Measurements from ENCODE around the gene PCCA.
"Not testable (repeated sequence)": the region's sequence is repeated elsewhere in the genome, so short reads cannot be mapped to it uniquely, and the experiment has no call there.

PCCA gene

DNA sequence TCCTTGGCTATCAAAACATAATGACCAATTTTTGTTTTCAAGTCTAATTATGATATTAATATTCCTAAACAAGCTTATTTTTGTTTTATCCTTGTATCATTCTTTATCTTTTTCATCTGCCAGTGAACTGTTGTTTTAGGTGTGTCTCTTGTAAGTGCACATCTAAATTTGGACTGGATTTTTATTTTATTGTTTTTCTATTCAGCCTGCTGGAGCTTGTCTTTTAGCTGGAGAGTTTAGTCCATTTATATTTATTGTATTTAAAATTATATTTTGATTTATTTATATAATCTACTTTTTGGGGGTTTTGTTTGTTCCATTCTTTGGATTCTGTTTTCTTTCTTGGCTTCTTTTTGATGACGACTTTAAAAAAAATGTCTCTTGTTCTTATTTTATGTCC lies 159.0 kb downstream of the PCCA start:
- no peak for DNase-seq

DNA sequence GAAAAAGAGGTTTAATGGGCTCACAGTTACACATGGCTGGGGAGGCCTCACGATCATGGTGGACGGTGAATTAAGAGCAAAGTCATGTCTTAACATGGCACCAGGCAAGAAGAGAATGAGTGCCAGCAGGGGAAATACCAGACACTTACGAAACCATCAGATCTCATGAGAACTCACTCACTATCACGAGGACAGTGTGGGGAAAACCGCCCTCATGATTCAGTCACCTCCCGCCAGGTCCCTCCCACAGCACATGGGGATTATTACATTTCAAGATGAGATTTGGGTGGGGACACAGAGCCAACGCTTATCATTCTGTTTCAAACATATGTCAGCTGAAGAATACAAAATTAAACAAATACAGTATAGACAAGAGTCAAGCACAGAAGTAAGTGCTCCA lies 165.1 kb downstream of the PCCA start:
- no peak for DNase-seq

DNA sequence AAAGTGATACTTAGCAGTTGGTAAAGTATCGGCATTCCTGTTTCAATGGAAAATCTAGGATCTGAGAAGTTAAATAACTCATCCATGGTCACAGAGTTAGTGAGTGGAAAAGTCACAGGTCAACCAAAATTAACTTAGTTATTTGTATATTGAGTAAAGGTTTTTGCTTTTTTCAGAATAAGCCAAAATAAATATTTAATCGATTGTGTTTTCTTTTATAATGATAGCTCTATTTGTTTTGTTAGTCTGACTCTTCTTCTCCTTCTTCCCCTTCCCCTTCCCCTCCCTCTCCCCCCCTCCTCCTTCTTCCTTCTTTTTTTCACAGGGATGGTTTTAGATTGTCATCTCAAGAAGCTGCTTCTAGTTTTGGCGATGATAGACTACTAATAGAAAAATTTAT lies 173.5 kb downstream of the PCCA start:
- DNase-seq, result no peak

- no peak for DNase-seq
Observed at GRCh38 chr13:100266026-100266425, 177.1 kb downstream of the PCCA start.

GRCh38 chr13:100269837-100270236 lies 180.9 kb downstream of the PCCA start:
- DNase-seq, result peak; percentile 52

GRCh38 chr13:100273138-100273537 lies 184.2 kb downstream of the PCCA start:
- no peak for DNase-seq

- DNase-seq, result no peak
Observed at GRCh38 chr13:100273552-100273951, 184.7 kb downstream of the PCCA start.

DNA sequence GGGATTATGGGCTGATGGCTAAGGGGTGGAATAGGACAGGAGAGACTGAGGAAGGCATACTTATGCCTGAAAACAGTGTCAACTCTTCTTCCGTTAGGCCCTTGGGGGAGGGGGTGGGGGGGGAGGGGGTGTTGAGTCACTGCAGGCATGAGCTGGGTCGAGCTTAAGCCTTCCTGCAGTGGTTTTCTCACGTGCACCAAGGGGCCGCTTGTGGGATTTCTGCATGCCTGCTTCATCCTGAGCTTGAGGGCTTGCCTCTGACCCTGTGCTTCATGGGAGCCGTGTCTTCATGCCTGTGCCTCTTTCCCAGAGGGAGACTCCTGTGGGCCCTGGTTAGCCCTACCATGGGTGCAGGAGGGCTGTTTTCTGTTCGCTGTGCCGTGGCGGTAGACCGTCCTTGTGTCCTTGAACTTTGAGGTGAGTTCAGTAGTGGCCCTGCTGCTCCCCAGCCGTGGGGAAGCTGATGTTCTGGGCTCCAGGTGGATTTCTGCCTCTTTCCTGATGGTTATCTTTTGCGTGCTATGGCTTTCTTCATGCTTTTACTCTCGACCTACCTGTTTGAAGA lies 186.1 kb downstream of the PCCA start:
- DNase-seq, result peak; percentile 54

DNA sequence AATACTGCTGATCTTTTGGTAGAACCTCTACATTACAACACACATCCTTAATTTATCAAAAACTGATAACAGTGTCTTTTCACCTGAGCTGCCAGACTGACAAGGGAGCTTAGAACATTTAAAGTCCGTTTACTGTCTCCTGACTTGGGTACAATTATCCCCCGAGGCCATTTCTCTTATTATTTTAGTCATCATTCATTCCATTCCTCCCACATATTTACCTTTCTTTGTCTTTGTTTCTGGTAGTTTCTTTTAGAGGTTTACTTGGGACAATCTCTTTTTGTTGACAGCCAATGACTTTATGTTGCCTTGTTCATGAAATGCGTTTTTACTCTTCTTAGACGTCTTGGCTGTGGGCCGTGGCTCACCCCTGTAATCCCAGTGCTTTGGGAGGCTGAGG lies 186.9 kb downstream of the PCCA start:
- DNase-seq, result no peak

DNA sequence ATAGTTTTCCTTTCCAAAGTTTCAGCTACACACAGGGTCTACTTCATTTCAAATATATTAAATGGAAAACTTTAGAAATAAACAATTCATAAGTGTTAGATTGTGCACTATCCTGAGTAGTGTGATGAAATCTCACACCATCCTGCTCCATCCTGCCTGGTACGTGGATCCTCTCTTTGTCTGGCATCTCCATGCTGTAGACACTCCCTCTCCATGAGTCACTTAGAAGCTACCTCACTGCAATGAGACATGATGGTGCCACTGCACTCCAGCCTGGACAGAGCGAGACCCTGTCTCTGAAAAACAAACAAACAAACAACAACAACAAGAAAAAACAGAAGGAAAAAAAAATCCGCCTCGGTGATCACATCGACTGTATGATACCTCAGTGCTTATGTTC lies 191.8 kb downstream of the PCCA start:
- DNase-seq, result peak; percentile 3

DNA sequence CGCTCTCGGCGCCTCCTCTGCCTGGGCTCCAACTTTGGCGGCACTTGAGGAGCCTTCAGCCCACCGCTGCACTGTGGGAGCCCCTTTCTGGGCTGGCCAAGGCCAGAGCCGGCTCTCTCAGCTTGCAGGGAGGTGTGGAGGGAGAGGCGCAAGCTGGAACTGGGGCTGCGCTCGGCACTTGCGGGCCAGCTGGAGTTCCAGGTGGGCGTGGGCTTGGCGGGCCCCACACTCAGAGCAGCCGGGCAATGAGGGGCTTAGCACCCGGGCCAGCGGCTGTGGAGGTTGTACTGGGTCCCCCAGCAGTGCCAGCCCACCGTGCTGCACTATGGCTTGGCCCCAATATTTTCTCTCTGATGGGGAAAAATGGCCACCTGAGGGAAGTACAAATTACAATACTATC lies 193.4 kb downstream of the PCCA start:
- DNase-seq, result not testable (repeated sequence)

DNA sequence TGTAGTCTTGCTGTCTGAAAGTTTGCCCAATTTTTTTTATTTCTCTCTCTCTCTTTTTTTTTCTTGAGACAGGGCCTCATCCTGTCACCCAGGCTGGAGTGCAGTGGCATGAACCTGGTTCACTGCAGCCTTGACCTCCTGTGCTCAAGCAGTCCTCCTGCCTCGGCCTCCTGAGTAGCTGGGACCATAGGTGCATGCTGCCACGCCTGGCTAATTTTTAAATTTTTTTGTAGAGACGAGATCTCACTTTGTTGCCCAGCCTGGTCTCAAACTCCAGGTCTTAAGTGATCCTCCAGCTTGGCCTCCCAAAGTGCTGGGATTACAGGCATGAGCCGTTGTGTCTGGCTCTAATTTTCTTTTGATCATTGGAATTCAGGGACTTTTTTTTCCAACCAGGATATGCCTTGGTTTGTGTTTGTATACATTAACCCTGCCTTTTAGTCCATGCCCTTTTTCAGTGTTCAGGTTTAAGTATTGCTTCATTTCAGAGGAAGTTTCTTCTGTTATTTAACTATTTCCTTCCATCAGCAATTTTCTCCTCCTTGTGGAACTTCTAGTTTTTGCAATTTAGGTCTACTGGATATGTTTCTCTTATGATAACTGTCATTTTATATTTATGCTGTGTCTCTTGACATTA lies 201.4 kb downstream of the PCCA start:
- DNase-seq, result peak; percentile 26

DNA sequence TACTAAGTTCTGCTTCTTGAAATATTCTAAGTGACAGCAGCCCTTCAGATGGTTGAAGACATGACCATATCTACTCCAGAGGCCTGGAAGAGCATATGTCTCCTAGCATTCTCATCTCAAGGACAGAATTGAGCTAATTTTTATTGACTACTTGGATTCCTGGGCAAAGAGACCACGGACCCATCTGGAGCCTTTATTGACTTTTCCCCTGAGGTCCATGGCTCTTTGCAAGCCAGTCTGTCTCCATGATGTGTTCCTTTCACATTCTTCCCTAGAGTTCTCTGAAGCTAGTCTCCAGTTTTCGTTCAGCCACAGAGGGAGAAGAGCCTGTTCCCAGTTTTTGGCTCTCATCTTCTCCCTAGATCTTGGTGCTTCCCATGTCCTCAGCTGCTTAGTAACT lies 202.7 kb downstream of the PCCA start:
- DNase-seq, result no peak

- no peak for DNase-seq
Observed at GRCh38 chr13:100297413-100297812, 208.5 kb downstream of the PCCA start.

DNA sequence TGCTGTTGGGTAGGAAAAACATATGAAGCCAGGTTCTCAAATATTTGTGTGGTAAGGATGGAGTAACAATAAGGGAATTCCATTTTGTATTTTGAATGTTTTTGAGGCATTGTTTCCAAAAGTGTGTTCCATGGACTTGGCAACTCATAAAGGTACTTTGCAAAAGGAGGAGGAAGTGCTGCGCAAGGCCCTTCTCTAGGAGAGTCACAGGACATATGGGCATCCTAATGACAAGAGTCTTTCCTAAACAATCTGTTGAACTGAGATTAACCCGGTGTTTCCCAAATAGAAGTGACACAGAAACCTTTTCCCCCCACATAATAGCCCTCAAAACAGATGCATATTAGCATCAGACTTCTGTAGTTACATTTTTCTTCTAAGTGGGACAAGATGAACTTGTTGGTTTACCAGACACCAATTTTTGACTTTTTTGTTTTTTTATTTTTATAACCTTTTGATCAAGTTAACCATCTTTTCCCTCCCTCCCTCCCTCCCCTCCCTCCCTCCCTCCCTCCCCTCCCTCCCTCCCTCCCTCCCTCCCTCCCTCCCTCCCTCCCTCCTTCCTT lies 209.3 kb downstream of the PCCA start:
- DNase-seq, result no peak

- DNase-seq, result no peak
Observed at GRCh38 chr13:100298691-100299090, 209.8 kb downstream of the PCCA start.

GRCh38 chr13:100300243-100300642 lies 211.3 kb downstream of the PCCA start:
- no peak for DNase-seq

- DNase-seq, result no peak
Observed at GRCh38 chr13:100300708-100301107, 211.8 kb downstream of the PCCA start.

DNA sequence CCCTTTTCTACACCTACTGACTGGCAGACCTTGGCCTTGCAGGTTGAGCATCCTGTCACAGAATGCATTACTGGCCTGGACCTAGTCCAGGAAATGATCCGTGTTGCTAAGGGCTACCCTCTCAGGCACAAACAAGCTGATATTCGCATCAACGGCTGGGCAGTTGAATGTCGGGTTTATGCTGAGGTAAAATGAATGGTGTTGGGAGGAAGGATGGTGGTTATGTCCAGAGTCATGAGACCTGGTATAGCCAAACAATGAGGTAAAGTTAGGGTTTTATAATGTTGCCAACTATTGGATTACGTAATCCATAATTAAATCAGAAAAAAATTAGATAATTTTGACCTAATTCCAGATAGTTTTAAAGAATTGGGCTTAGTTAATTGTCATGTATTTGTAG lies 212.5 kb downstream of the PCCA start:
- DNase-seq, result no peak

DNA sequence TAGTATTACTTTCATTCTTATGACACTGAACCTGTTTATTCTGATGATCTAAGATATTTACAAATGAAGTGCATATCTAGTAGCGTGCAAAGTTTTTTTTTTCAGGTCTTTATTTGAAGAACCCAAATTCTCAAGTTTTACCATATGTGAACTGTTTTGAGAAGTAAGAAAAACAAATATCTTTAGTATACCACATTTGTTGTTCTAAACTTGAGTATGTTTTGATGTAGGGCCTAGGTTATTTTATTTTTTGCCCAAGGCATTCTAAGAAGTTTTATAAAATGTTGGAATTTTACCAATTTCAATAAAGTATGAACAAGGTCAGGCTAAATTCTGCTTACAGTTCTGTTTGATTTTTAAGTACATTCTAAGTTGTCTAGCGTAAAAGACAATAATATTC lies 213.5 kb downstream of the PCCA start:
- DNase-seq, result no peak

DNA sequence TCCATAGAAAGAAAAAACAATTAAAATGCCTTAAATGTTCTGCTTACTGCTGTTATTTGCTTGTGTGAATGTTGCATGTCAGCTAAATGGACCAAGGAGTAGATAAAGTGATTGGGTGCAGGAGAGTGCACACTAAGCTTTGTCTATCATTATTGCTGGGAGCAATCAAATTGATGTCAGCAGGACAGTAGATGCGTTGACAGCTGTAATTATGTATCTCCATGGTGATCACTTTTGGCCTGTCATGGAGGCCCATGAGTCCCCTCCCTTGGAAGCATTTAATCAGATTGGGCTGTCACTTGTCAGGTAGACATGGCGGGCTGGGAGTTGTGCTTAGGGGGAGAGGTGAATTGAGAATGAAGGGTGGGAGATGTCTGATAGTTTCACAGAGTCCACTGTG lies 215.3 kb downstream of the PCCA start:
- DNase-seq, result no peak

GRCh38 chr13:100305398-100305797 lies 216.5 kb downstream of the PCCA start:
- no peak for DNase-seq

- no peak for DNase-seq
Observed at GRCh38 chr13:100306030-100306429, 217.1 kb downstream of the PCCA start.

- DNase-seq, result no peak
Observed at GRCh38 chr13:100306434-100306999, 217.6 kb downstream of the PCCA start.

Data from fibroblast of skin of right quadriceps (primary cell).